ENCODE measurements around the gene ADARB1.

ADARB1 gene

DNA sequence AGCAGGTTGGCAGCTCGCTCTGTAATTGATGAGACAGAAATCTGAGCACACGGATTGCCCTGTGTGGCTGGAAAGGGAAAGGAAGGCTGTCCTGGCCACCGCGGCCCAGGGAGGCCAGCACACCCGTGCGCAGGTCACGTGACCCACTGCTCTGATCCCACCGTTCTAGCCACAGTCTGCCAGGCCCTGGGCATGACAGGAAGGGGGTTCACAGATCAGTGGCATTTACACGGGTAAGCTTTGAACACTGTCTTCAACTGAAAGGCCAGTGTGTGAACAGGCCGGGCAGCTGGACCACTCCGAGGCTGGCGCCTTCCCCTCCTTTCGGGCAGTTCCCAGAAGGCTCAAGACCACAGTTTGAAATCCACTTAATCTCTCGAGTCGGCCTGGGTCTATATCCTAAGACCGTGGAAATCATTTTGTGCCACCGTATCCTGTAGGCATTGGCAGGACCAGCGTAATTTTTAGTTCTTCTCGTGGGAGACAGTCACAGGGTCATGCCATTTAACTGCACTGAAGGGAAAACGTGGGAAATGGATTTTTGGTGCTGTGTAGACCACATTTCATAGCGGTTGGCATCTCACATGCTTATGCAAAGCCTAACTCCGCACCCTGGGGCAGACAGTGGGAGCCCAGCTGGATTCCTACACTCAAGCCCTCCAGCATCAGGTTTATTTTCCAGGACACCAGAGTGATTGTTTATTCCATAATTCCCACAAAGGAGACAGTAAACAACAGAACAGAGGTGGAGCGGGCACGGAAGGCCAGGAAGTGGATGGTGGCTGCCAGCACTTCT is 3.1 kb upstream of the ADARB1 start:
- no peak overlapping the region for H3K4me2 ChIP-seq (ENCODE audit: low read depth, low read length, poor library complexity, severe bottlenecking)
- H3K79me2 ChIP-seq (ENCODE audit: insufficient read depth, low read length): no peaks in the 10 kb centered on the region
- no peaks in the 10 kb centered on the region for H3K27me3 ChIP-seq (ENCODE audit: low read length)
- no peaks in the 10 kb centered on the region for H3K36me3 ChIP-seq (ENCODE audit: low read length)
- no peak overlapping the region for H3K27ac ChIP-seq (ENCODE audit: low read depth, low read length)
- H4K20me1 ChIP-seq (ENCODE audit: low read depth, low read length): no peaks in the 10 kb centered on the region
- H3K4me3 ChIP-seq (ENCODE audit: insufficient read depth, low read length, poor library complexity, severe bottlenecking): no peak overlapping the region
- H3K9me3 ChIP-seq (ENCODE audit: insufficient read depth, low read length): no peaks in the 10 kb centered on the region
- no peaks in the 10 kb centered on the region for H3K9me2 ChIP-seq (replicated peaks; ENCODE audit: insufficient read depth, low read length)
- TF ChIP-seq EZH2phosphoT487 (conservative IDR thresholded peaks at IDR 0.05; ENCODE audit: low read length): no peak
- TF ChIP-seq, protein P1, sequence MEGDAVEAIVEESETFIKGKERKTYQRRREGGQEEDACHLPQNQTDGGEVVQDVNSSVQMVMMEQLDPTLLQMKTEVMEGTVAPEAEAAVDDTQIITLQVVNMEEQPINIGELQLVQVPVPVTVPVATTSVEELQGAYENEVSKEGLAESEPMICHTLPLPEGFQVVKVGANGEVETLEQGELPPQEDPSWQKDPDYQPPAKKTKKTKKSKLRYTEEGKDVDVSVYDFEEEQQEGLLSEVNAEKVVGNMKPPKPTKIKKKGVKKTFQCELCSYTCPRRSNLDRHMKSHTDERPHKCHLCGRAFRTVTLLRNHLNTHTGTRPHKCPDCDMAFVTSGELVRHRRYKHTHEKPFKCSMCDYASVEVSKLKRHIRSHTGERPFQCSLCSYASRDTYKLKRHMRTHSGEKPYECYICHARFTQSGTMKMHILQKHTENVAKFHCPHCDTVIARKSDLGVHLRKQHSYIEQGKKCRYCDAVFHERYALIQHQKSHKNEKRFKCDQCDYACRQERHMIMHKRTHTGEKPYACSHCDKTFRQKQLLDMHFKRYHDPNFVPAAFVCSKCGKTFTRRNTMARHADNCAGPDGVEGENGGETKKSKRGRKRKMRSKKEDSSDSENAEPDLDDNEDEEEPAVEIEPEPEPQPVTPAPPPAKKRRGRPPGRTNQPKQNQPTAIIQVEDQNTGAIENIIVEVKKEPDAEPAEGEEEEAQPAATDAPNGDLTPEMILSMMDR (IDR thresholded peaks at IDR 0.05; ENCODE audit: insufficient read depth, low read length, poor library complexity, severe bottlenecking): no peak
- no peaks in the 10 kb centered on the region for H3F3A ChIP-seq (ENCODE audit: insufficient read depth)
- no peak overlapping the region for H2AFZ ChIP-seq (ENCODE audit: low read depth, low read length, severe bottlenecking)
- no peak overlapping the region for H3K9ac ChIP-seq (ENCODE audit: low read length)

GRCh38 chr21:45071874-45072737 is 2.3 kb upstream of the ADARB1 start:
- Histone ChIP-seq H3K9me3 (ENCODE audit: insufficient read depth, low read length) (no peaks in the 10 kb centered on the region), H3K4me3 (ENCODE audit: insufficient read depth, low read length, poor library complexity, severe bottlenecking) (no peak overlapping the region), H2AFZ (ENCODE audit: low read depth, low read length, severe bottlenecking) (no peak overlapping the region), H3K9me2 (replicated peaks; ENCODE audit: insufficient read depth, low read length) (no peaks in the 10 kb centered on the region), H3K27ac (ENCODE audit: low read depth, low read length) (no peak overlapping the region), H3F3A (ENCODE audit: insufficient read depth) (no peaks in the 10 kb centered on the region), H3K4me2 (ENCODE audit: low read depth, low read length, poor library complexity, severe bottlenecking) (no peak overlapping the region), H3K9ac (ENCODE audit: low read length) (no peak overlapping the region), H3K79me2 (ENCODE audit: insufficient read depth, low read length) (no peaks in the 10 kb centered on the region), H3K36me3 (ENCODE audit: low read length) (no peaks in the 10 kb centered on the region), H3K27me3 (ENCODE audit: low read length) (no peaks in the 10 kb centered on the region), H4K20me1 (ENCODE audit: low read depth, low read length) (no peaks in the 10 kb centered on the region)
- TF ChIP-seq, protein P1 (IDR thresholded peaks at IDR 0.05; ENCODE audit: insufficient read depth, low read length, poor library complexity, severe bottlenecking): no peak
- TF ChIP-seq EZH2phosphoT487 (conservative IDR thresholded peaks at IDR 0.05; ENCODE audit: low read length): no peak

DNA sequence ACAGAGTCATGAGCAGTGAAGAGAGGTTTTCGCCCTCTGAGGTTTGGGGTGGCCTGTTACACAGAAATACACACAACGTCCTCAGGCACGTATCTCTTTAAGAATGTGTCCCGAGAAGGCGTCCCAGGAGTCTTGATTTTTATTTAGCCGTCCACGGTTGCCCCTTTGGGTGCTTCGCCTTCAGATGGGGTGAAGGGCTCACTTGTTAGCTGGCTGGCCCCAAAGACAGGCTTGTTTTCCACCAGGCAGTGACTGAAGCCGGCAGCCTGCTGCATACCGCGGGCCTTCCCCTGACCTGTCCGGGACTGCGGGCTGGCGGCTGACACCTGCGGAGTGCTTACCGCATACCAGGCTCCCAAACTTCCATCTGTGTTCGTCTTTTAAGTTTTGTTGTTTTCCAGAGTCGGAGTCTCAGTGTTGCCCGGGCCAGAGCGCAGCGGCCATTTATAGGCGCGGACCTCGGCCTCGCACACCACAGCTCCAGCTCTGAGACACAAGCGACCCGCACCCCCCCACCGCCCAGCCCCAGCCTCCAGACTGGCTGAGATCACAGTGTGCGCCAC is 1.6 kb upstream of the ADARB1 start:
- no peaks in the 10 kb centered on the region for H3K79me2 ChIP-seq (ENCODE audit: insufficient read depth, low read length)
- TF ChIP-seq, protein P1 (IDR thresholded peaks at IDR 0.05; ENCODE audit: insufficient read depth, low read length, poor library complexity, severe bottlenecking): no peak
- TF ChIP-seq EZH2phosphoT487 (conservative IDR thresholded peaks at IDR 0.05; ENCODE audit: low read length): no peak
- no peaks in the 10 kb centered on the region for H4K20me1 ChIP-seq (ENCODE audit: low read depth, low read length)
- no peaks in the 10 kb centered on the region for H3F3A ChIP-seq (ENCODE audit: insufficient read depth)
- H3K9me2 ChIP-seq (replicated peaks; ENCODE audit: insufficient read depth, low read length): no peaks in the 10 kb centered on the region
- no peaks in the 10 kb centered on the region for H3K27me3 ChIP-seq (ENCODE audit: low read length)
- no peak overlapping the region for H3K9ac ChIP-seq (ENCODE audit: low read length)
- H3K27ac ChIP-seq (ENCODE audit: low read depth, low read length): no peak overlapping the region
- no peak overlapping the region for H2AFZ ChIP-seq (ENCODE audit: low read depth, low read length, severe bottlenecking)
- no peaks in the 10 kb centered on the region for H3K36me3 ChIP-seq (ENCODE audit: low read length)
- H3K4me3 ChIP-seq (ENCODE audit: insufficient read depth, low read length, poor library complexity, severe bottlenecking): no peak overlapping the region
- H3K4me2 ChIP-seq (ENCODE audit: low read depth, low read length, poor library complexity, severe bottlenecking): no peak overlapping the region
- H3K9me3 ChIP-seq (ENCODE audit: insufficient read depth, low read length): no peaks in the 10 kb centered on the region

All from SU-DHL-6 (cell line).